H1 (cell line): ENCODE results near the gene HM13. TPM values are rescaled to one million over a fixed set of nuclear protein-coding genes. Genes with fewer than 3 reads are reported as not detected.

Source experiments
- ATF3 ChIP-seq: IDR thresholded peaks from 2 replicates; pipeline ENCODE4 v1.6.1; 2011; ENCODE audit warnings: low read depth, mild to moderate bottlenecking, low read length; ENCODE audit not compliant: insufficient read depth
- CHD1 ChIP-seq: IDR thresholded peaks from 2 replicates; pipeline ENCODE4 v1.6.1; 2012; ENCODE audit warnings: low read depth, low read length, improper control_type of control experiment
- RNF2 ChIP-seq: fragments of 200-900, 300-1000 bp; sonication (generic); IDR thresholded peaks from 2 replicates; pipeline ENCODE4 v1.7.1; 2016; ENCODE audit warnings: borderline replicate concordance, low read depth, mild to moderate bottlenecking, antibody characterized with exemption, low read length; ENCODE audit not compliant: poor library complexity, severe bottlenecking; ENCODE audit errors: missing control alignments
- RXRA ChIP-seq: IDR thresholded peaks from 2 replicates; pipeline ENCODE4 v1.6.1; 2011; ENCODE audit warnings: low read depth, mild to moderate bottlenecking, low read length, moderate library complexity; ENCODE audit not compliant: insufficient read depth
- SP2 ChIP-seq: IDR thresholded peaks from 2 replicates; pipeline ENCODE4 v1.6.1; 2012; ENCODE audit warnings: mild to moderate bottlenecking, low read length, inconsistent platforms
- polyA plus RNA-seq, 7 experiments: library from polyadenylated mRNA; depleted of rRNA in 3 of 7; stranded (reverse) in 5 of 7; unstranded in 2 of 7; fragments of >200 nt in 5 of 7; fragments of 200-250 nt in 2 of 7; gene quantifications; 1 replicate in 5 of 7; 2 replicates in 1 of 7; 4 replicates in 1 of 7; pipeline versions ENCODE4 v1.2.1 to v1.2.3, GENCODE V29; 2011 to 2013; ENCODE audit warnings: missing spikeins in 2 of 7, mixed read lengths in 2 of 7
- total RNA-seq: library from RNA; stranded (reverse); fragmentation: NEBNext Ultra II Directional; extraction: Animal tissue kit (Norgen Biotek cat#: 25700); gene quantifications from 2 replicates; pipeline ENCODE4 v1.2.1, GENCODE V29; 2021

Gene HM13
- total and polyA plus RNA-seq, 2 of the 8 experiments (the other 6 are each of a cell fraction or from before 2014, with no cell fraction given): 118 to 183 TPM

GRCh38 chr20:31488115-31488514, 26.1 kb upstream of the HM13 start (continued):
- TF ChIP-seq CHD1: no peak
- no peak for TF ChIP-seq RNF2
- no peak for TF ChIP-seq RXRA
- no peak for TF ChIP-seq SP2
- no peak for TF ChIP-seq ATF3
